ENCODE data around the gene HOXB5.

HOXB5 gene

DNA sequence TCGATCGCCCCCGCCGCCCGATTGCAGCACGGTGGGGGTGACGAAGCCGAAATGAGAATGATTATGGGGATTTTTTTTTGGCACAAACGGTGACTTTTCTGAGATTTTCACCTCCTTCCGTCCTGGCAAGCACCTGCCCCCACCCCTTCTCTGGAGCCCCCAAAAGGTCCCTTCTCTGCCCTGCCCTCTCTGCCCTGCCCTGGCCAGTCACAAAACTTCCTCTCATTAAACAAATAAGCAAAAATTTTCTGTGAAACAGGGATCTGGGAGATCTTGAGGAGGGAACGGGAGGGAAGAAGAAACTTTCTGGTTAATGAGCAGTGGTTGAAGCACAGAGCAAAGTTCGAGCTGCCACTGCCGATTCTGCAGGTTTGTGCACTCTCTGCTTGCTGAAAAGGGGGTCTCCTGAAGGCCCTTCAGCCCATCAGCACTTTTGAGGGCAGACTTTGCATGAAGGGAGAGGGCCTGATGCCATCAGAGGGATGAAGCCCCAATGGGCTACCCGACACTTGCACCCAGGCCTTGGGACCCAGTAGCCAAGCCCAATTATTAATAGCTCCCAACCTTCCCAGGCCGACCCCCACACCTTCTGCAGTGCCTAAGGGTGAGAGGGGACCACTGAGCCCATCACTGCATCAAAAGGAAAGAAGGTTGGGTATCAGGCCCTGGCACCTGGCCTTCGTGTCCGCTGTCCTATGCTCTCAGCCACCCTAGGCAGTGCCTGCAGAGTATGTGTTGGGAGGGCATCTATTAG, 22.6 kb upstream of the HOXB5 start:
- DNase-seq = no peak

DNA sequence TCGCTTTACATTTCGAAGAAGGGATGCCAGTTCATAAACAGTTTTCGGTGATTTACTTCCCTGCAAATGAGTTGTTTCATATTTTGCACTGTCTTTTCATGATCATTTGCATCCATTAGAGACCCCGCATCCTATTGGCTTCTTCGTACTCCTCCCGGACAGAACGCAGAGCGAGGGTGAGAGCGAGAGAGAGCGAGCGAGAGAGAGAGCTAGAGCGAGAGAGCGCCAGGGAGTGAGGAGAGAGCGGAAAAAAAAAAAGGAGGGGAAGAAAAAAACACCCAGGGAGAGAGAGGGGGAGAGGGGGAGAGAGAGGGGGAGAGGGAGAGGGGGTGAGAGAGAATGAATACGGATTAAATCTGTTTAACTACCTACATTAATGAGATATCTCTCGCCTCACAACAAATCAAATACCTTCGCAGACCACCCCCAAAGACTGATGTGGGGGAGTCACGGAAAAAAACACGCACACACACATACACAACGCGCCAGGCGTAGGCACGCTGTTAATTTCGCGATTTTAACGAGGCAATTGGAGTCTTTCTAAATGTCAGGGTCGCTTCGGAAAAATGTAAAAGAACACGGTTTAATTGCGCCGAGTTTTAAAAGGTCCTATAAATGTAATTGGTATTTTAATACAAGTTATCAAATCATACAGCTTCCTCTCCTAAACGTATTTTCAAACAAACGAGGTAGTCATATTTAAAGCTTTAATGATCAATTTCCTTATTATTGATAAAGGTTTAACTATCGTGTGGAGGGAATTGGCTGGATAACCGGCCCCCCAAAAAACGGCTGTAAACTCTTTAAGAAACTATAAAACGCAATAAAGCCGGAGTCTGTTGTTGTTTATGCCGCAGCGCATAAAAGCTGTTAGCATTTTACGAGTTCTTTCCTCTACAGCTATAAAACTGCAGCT, 21.7 kb upstream of the HOXB5 start, which contains the start of gene HOXB8:
Gene HOXB8 (minus strand): TSS at position 246 of the 916 bp plus-strand sequence. CDS start 588 bp downstream, outside the sequence.
- DNase-seq = no peak

DNA sequence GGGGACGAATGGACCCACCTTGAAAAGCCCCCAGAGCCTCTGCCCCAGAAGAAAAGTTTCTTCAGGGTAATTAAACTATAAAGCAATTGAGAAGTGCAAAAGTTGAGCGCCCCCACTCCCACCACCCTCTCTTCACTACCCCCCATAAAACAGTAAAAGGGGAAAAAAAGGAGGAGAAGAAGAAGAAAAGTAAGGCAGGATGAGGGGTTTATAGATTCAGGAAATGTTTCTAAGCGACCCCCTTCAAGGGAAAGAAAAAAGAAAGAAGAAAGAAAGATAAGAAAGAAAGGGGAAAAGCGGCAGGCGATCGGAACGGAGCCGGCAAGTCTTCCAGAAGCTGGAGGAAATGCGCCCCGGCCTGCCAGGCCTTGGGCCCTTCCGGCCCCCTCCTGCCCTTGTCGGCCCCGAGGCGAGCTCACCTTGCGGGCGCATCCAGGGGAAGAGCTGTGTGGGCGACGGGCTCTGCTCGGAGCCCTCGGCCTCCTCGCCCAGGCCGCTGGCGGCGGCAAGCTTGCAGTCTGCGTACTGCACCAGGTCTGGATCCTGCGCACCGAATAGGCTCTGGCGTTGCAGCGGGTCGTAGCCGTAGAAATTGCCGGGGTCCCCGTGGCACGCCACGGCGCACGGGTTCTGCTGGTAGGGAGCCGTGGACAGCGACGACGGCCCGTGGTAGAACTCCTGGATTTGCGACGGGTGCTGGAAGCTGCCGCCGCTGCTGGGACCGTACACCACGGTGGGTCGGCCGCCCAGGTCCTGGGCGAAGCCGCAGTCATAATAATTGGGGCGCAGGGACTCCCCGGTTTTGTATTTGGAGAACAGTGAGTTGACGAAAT, 20.5 kb upstream of the HOXB5 start:
- no peak for DNase-seq

DNA sequence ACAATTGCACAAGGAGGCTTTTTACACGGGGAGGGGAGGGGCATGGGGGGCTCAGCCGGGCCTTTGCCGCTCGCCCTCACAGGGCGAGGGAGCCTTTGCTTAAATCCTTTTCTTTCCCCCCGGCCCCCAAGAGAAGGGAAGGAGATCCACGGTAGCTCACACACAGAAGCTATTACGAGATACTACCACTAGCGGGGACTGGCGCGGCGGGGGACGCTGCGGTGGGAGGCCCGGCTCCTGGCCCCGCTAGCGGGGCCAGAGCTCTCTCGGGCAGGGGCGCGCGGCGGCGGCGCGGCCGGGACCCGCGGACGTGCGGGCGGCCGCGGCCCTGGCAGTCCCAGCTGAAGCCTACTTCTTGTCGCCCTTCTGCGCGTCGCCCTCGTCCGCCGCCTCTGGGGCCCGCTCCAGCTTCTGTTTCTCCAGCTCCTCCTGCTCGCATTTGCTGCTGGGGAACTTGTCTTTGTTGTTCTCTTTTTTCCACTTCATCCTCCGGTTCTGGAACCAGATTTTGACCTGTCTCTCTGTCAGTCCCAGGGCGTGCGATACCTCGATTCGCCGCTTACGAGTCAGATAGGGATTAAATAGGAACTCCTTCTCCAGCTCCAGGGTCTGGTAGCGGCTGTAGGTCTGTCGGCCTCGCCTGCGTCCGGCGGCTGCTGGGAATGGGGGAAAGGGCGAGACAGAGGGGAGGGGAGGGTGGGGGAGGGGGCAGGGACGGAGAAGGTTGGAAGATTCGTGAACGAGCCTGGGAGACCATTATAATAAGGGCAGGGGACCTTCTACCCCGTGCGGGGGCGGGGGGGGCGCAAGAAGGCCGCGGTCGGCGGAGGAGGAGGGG, 19.5 kb upstream of the HOXB5 start:
- peak in 2 of 14 donors; percentile 34 to 47 for DNase-seq

DNA sequence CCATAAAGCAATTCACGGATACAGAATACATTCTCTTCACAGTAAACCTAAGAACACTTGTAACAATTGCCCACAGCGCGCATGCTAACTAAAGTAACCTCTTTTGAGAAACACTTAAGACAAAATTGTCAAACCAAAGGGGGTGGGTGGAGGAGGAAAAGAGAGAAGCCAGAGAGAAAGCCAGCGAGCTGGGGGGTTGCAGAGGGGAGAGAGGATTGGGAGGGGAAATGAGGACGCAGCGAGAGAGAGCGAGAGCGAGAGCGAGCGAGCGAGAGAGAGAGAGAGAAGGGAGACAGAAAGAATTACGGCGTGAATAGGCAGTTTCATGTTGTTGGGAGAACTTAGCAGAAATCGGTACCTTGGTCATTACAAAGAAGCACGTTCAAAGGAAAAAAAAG, 18.9 kb upstream of the HOXB5 start:
- no peak for DNase-seq

DNA sequence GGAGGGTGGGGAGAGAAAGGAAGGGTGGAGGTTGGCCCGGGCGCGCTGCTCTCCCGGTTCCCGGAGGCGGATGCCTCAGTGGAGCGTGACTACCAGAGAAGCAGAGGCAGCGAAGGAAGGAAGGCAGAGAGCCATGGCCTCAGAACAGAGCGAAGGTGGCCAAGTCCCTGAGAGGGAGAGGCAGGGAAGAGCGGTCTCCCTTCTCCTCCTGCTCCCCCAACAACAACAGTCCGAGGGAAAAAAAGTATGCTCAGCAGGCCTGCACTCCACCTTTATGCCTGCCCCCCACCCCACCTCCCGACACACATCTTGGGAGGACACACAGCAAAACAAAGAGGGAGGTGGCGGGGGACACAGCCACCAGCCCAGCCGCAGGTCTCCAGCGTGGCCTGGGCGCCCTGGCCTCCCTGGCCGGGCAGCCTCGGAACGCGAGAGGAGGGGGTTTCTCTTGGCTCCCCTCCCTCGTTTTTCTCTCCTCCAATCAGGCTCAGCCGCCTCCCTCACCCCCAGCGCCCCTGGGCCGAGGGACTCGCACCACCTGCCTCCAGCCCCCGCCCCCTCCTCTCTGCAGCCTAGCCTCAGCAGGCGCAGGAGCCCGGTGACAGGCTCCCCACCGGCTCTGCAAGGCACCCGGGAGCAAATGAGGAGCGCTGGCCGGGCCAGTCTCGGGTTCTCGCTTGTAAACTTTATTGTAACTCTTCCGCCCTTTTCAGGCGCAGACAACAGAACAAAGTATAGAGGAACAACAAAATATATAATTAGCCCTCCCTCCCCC, 18.3 kb upstream of the HOXB5 start:
- DNase-seq = peak in 3 of 14 donors; percentile 34 to 53 (median 47)

DNA sequence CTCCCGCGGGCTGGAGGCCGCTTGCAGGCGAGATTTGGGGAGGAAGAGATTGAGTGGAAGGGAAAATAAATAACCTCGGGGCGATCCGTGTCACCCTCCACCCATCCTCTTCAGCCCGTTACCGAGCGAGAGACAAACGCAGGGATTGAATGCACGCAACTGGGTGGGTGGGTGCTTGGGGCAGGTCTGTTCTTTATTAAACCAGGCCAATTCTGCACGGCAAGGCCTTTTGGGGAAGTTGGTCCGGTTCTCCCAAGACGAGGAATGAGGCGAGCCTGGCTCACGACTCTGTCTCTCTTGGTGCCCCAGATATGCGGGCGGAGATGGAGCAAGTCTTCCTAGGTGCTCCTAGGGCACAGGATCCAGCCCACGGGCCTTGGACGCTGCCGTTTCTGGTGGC, 17.6 kb upstream of the HOXB5 start:
- DNase-seq = no peak

DNA sequence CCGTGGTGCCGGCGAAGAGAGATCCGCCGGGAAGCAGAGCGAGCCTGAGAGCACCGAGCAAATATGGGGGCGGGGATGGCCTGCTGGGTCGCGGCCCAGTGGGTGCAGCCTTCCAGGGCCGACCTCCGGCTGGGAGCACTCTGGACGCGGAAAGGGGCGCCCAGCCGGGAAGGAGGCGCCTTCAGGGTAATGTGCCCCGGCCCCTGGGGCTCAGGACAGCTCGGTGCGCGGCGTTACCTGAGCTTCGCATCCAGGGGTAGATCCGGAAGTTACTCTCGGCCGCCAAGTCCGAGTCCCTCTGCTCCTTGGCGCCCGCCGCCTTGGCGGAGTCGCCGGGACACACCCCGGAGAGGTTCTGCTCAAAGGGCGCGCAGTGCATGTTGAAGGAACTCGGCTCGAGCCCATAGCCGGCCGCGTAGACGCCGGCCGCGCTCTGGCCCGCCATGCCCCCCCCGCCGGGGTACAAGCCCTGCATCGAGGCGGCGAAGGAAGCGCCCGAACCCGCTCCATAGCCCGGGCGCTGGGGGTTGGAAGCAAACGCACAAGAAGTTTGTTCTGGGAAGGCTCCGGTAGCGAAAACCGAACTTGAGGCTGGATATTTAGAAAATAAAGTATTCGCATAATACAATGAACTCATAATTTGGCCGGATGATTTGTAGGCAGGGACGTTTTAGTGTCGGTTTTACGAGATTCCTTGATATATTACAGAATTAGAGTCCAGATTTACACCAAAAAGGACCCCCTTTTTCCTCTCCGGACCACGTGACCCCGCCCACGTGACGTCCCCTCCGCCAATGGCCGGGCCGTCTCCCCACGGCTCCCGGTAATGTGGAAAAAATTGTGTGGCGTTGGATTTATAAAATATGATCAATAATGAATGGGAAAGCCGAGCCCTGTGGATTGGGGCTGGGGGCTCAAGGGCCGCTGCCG, 17.0 kb upstream of the HOXB5 start, which contains the start of gene HOXB7:
Gene HOXB7 (minus strand): TSS at position 736 of the 930 bp plus-strand sequence. CDS start 99 bp downstream, at position 637.
- DNase-seq = peak in 10 of 14 donors; percentile 37 to 84 (median 62)

DNA sequence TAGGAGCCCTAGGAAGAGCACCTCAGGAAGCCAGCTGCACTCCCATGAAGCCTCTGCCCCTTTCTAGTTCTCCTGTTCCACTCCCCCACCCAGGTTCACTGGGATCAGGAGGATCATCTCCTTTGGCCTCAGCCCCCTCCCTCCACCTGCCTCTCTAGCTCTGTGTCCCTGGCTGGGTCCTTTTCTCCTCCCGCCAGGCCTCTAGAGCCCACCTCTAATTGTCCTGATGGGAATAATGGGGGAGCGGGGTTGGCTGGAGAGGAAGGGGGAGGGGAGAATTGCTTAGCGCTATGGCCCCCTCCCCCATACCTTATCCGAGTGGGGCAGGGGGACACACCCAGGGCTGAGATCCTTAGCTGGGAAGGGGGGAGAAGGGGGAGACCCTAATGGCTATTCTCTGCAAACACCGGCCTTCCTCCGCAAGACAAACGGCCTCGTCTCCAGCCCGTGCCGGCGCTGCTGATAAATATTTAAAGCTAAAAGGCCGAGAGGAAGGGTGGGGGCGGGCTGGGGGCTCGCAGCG, 16.2 kb upstream of the HOXB5 start:
- no peak for DNase-seq

DNA sequence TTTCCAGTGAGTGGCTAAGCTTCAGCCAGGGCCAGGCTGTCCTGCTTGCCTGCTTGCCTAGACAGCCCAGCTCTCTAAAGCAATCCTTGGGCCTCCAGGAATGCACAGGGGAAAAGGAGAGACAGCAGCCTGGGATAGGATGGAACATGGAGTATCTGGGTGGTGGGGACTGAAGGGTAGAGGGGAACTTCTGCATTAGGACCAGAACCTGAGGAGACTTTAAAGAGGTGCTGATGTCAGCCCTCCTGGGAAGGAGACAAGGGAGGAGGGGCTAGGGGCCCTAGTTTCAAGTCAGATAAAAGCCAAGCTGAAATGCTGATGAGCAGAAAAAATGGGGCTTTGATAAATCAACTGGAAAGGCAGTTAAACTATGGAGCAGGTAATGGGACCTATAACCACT, 15.5 kb upstream of the HOXB5 start:
- DNase-seq = no peak

DNA sequence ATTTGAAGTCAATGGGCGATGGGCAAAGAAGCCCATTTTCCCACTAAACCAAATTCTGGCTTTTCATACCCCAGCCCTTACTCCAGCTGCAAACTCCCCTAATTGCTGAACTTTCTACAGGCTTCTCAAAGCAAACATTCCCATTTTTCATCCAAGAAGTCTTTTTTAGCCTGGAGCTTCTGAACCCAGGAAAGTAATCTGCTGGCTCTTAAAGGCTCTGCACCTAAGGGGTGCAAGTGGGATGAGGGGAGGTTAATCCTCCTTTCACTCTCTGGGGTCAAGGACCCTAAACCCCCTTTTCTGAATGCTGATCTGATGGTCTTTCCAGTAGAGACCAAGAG, 14.9 kb upstream of the HOXB5 start:
- no peak for DNase-seq

DNA sequence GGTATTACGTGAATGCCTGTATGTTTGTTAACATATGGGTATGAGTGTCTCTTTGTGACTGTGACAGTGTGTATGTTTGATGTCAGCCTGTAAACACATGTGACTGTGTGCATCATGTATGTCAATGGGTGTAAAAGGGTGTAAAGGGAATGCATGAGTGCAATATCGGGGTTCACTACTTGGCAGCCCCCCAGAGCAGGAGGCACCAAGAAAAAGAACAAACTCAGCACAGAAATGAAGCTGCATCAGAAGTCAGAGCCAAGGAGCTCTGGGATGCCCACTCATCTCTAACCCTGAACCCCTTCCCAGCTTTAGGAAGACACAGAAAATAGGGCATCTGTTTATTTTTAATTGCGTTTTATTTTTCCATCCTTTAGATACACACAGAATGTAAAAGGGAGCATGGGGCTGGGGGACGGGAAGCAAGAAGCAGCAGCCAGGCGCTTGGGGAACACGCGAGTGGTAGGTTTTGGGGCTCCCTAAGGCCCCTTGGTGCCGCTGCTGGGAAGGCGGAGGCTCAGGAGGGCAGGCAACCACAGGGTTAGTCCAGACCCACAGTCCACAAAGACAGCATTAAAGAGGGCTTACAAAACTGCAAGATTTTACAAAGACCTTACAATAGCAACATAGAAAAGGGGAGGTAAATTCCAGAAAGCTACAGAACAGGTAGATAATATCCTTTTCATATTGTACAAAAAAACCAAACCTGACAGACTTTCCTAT, 13.5 kb upstream of the HOXB5 start:
- DNase-seq = no peak

DNA sequence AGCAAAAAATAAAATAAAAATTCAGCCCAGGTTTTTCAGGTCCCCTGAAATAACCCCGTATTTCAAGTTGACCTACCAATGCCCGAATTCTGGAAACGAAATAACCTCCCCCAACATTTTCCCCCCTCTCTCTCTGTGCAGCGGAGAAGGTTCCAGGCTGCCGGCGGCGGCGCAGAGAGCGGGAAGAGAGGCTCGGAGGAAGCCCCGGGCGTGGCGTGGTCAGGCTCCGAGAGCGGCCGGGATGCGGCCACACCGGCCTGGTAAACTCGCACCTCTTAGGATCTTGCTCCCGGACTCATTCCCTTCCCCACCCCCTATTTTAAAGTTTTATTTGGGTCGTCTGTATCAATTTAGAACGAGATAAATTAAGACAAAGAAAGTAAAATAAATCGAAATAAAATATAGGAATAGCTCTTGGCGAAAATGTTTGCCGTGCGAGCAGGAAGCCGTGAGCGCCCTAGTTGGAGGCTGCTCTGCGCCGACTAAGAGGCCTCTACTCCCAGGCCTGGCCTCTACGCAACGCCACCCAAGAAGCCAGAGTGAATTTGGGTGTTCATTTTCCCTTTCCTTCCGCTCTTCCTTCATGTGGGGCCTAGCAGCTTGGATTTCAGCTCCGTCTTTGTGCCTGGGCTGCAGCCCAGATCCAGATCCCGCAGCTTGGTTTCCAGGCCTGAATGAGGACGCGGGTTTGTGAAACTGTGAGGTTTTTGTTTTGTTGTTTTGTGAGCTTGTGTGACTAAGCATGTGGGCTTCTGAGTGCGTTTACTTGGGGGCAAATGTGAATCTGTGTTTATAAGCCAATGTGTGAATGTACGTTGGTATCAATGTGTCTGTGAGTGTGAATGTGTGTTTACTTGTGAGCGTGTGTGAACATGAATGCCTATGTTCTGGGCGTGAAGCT, 12.7 kb upstream of the HOXB5 start:
- no peak for DNase-seq

DNA sequence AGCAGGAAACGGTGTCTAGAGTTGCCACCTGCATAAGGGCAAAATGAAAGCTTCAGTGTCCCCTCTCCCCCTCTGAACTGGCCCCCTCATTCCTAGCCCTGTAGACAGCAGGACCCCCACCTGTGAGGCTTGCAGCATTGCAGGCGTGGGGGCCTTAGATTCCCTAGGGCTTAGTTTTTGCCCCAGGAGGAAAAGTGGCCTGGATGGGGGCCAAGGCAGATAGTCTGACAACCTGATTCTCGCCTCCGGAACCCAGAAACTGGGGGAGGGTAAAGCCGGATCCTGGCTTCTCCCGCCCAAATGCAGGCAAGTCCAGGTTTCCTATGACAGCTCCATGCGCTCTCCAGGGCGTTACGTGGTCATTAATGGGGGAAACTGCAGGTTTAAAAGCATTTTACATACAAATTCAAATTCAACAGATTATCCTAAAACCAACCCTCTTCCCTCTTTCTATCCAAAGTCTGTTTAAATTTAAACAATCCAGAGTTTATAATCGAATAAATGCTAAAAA, 11.9 kb upstream of the HOXB5 start:
- DNase-seq = no peak

DNA sequence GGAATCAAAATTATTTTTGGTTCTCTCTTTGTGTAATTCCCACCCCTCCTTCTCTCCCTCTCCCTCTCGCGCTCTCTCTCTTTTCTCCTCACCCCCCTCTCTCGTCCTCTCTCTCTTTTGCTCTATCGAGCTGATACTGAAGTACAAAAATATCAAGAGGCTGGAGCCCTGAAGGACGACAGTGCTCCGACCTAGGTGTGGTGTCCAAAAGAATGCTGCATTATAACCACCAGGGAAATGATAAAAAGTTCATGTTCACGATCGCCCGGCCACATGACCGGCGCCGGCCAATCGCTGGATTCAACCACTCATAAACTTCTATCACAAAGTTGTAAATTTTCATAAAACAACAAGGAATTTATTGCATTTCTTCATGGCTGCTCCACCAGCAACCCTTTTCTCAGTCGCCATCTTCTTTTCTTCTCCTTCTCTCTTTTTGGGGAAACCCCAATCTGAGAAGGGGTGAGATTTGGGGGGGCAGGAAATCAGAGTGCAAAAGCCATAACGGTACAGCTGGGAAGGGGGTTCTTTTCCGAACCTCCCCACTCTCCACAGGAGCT, 11.3 kb upstream of the HOXB5 start, which contains the start of gene HOXB6:
Gene HOXB6 (minus strand): TSS at position 217 of the 560 bp plus-strand sequence. CDS start 6,836 bp downstream, outside the sequence.
- DNase-seq = no peak

DNA sequence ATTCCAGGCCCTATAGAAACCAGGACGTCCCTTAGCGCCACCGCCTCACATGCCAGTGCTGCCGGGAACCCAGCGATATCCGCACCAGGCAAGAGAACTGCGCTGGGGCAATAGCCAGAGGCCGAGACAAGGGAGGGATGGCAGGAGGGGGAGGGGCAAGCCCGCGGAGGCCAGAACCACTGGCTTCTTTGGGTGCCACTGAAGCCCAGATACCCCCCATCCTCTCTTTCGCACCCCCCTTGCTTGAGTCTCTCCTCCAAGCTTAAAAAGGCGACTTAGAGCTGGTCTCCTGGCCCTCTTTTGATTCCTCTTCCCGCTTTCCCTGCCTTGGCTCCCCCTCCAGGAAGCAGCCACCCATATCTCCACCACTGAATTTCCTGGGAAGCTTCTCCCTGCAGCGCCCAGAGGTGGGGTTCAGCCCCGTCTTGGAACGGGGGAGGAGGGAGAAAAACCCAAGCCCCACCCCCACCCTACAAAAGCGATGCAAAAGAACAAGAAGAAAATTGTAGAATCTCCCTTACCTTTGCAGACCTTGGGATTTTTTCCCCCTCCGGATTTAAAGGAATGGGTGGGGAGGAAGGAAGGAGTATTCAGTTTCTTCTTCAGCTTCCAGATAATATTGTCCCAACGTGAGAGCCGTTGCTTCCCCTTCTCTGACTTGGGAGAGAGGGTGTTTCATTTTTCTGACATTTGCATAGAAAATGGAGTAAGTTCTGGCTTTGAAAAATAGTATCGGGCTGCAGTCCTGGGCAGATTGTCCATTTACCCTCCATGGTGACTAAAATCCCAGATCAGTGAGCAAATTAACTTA, 10.6 kb upstream of the HOXB5 start:
- peak in 1 of 14 donors; percentile 39 for DNase-seq

Data from C1 segment of cervical spinal cord (tissue), 14 donors.